ENCODE measurements around the gene MBD5. TPM values are rescaled to one million over a fixed set of nuclear protein-coding genes. Genes with fewer than 3 reads are reported as not detected.

MBD5 gene
- polyA plus RNA-seq, 1 donor (not counting 4 experiments of a cell fraction or from before 2014, with no cell fraction given): 20.1 TPM

DNA sequence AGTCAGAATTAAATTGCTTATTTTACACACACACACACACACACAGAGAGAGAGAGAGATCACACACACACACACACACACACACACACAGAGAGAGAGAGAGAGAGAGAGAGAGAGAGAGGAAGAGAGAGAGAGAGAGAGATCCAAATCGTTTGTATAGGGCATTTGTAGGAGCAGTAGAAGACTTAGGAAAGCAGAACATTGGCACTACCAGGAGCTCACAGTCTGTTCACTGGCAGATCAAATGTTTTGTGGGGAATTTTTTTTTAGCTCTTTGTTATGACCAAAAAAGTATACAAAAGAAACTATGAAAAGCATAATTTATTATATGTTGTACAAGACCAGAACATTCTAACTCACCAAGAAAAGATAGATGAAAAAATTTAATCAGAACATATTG lies 81.8 kb downstream of the MBD5 start:
- H3K27me3 ChIP-seq (ENCODE audit: control insufficient read depth, extremely low read depth, insufficient read depth, low read length): no peaks in the 10 kb centered on the region
- no peaks in the 10 kb centered on the region for H3K9me1 ChIP-seq (ENCODE audit: control insufficient read depth, extremely low read depth, insufficient read depth, low read length)
- no peak overlapping the region for H3K27ac ChIP-seq (ENCODE audit: control insufficient read depth, insufficient read depth, low read length)
- DNase-seq (ENCODE audit: low read depth, low spot score) (no peak), FAIRE-seq (no peak)
- no peak overlapping the region for H2AFZ ChIP-seq (ENCODE audit: control insufficient read depth, low read length)
- no peaks in the 10 kb centered on the region for H3K79me2 ChIP-seq (ENCODE audit: control insufficient read depth, insufficient read depth, low read length)
- no peak overlapping the region for H3K9ac ChIP-seq (ENCODE audit: control insufficient read depth, extremely low read depth, insufficient read depth, low read length)
- no peak overlapping the region for H3K4me2 ChIP-seq (ENCODE audit: control insufficient read depth, extremely low read depth, insufficient read depth, low read depth, low read length)
- TF ChIP-seq, protein P1, sequence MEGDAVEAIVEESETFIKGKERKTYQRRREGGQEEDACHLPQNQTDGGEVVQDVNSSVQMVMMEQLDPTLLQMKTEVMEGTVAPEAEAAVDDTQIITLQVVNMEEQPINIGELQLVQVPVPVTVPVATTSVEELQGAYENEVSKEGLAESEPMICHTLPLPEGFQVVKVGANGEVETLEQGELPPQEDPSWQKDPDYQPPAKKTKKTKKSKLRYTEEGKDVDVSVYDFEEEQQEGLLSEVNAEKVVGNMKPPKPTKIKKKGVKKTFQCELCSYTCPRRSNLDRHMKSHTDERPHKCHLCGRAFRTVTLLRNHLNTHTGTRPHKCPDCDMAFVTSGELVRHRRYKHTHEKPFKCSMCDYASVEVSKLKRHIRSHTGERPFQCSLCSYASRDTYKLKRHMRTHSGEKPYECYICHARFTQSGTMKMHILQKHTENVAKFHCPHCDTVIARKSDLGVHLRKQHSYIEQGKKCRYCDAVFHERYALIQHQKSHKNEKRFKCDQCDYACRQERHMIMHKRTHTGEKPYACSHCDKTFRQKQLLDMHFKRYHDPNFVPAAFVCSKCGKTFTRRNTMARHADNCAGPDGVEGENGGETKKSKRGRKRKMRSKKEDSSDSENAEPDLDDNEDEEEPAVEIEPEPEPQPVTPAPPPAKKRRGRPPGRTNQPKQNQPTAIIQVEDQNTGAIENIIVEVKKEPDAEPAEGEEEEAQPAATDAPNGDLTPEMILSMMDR (optimal IDR thresholded peaks at IDR 0.05 in 1 of 3, IDR thresholded peaks at IDR 0.05 in 1 of 3, conservative IDR thresholded peaks at IDR 0.05 in 1 of 3; ENCODE audit: extremely low read depth in 1 of 3, insufficient read depth in 2 of 3, low read length in 3 of 3): no peak
- no peak for TF ChIP-seq EZH2 (IDR thresholded peaks at IDR 0.05; ENCODE audit: low read length)
- no peak overlapping the region for H3K4me3 ChIP-seq (ENCODE audit: control insufficient read depth in 2 of 3, extremely low read depth in 1 of 3, insufficient read depth in 2 of 3, low read depth in 1 of 3, low read length in 3 of 3)
- H3K36me3 ChIP-seq (ENCODE audit: control insufficient read depth in 2 of 2, extremely low read depth in 1 of 2, insufficient read depth in 2 of 2, low read length in 2 of 2): no peaks in the 10 kb centered on the region
- no peaks in the 10 kb centered on the region for H3K9me3 ChIP-seq (ENCODE audit: control insufficient read depth, low read depth, low read length)
- H4K20me1 ChIP-seq (ENCODE audit: control insufficient read depth, extremely low read depth, insufficient read depth, low read length): no peaks in the 10 kb centered on the region
- H3K4me1 ChIP-seq (ENCODE audit: control insufficient read depth, extremely low read depth, insufficient read depth, low read length): no peaks in the 10 kb centered on the region
- dilution Hi-C loops (cut with MboI; ENCODE audit: extremely low pct_ligation_motif_present, low sequenced_read_pairs): no loop called here

GRCh38 chr2:148103946-148104345 lies 83.1 kb downstream of the MBD5 start:
- Histone ChIP-seq H3K4me2 (ENCODE audit: control insufficient read depth, extremely low read depth, insufficient read depth, low read depth, low read length) (no peak overlapping the region), H3K79me2 (ENCODE audit: control insufficient read depth, insufficient read depth, low read length) (no peaks in the 10 kb centered on the region), H3K27ac (ENCODE audit: control insufficient read depth, insufficient read depth, low read length) (no peak overlapping the region), H3K4me1 (ENCODE audit: control insufficient read depth, extremely low read depth, insufficient read depth, low read length) (no peaks in the 10 kb centered on the region), H3K9ac (ENCODE audit: control insufficient read depth, extremely low read depth, insufficient read depth, low read length) (no peak overlapping the region), H3K36me3 (ENCODE audit: control insufficient read depth in 2 of 2, extremely low read depth in 1 of 2, insufficient read depth in 2 of 2, low read length in 2 of 2) (no peaks in the 10 kb centered on the region), H3K4me3 (ENCODE audit: control insufficient read depth in 2 of 3, extremely low read depth in 1 of 3, insufficient read depth in 2 of 3, low read depth in 1 of 3, low read length in 3 of 3) (no peak overlapping the region), H4K20me1 (ENCODE audit: control insufficient read depth, extremely low read depth, insufficient read depth, low read length) (no peaks in the 10 kb centered on the region), H3K27me3 (ENCODE audit: control insufficient read depth, extremely low read depth, insufficient read depth, low read length) (no peaks in the 10 kb centered on the region), H3K9me1 (ENCODE audit: control insufficient read depth, extremely low read depth, insufficient read depth, low read length) (no peaks in the 10 kb centered on the region), H3K9me3 (ENCODE audit: control insufficient read depth, low read depth, low read length) (no peaks in the 10 kb centered on the region), H2AFZ (ENCODE audit: control insufficient read depth, low read length) (no peak overlapping the region)
- dilution Hi-C loops (cut with MboI; ENCODE audit: extremely low pct_ligation_motif_present, low sequenced_read_pairs): no loop called here
- no peak for TF ChIP-seq EZH2 (IDR thresholded peaks at IDR 0.05; ENCODE audit: low read length)
- TF ChIP-seq, protein P1 (optimal IDR thresholded peaks at IDR 0.05 in 1 of 3, IDR thresholded peaks at IDR 0.05 in 1 of 3, conservative IDR thresholded peaks at IDR 0.05 in 1 of 3; ENCODE audit: extremely low read depth in 1 of 3, insufficient read depth in 2 of 3, low read length in 3 of 3): no peak
- FAIRE-seq (no peak), DNase-seq (ENCODE audit: low read depth, low spot score) (no peak)
